Renal cortical epithelial cell (primary cell): ENCODE measurements around the gene DISP3. TPM values are rescaled to one million over a fixed set of nuclear protein-coding genes. Genes with fewer than 3 reads are reported as not detected.

Source experiments
- DNase-seq: peaks from one replicate; pipeline ENCODE4 v3.0.0-alpha.2; 2011; ENCODE audit warnings: low read depth
- total RNA-seq: library from RNA; depleted of rRNA; stranded (reverse); fragments of >200 nt; gene quantifications from 2 replicates; pipeline ENCODE4 v1.2.3, GENCODE V29; 2014

The DISP3 gene
- total RNA-seq, 1 donor from 2014 or later: under 0.01 TPM

- DNase-seq: no peak
Observed at GRCh38 chr1:11543392-11543791, 64.4 kb downstream of the DISP3 start.

- no peak for DNase-seq
Observed at GRCh38 chr1:11543796-11544195, 64.8 kb downstream of the DISP3 start.

GRCh38 chr1:11546456-11546855, 67.5 kb downstream of the DISP3 start:
- DNase-seq: no peak

GRCh38 chr1:11550664-11551283, 71.8 kb downstream of the DISP3 start:
- peak; percentile 72 for DNase-seq

- DNase-seq: no peak
Observed at GRCh38 chr1:11558276-11558675, 79.3 kb downstream of the DISP3 start.

- no peak for DNase-seq
Observed at GRCh38 chr1:11558871-11559590, 80.1 kb downstream of the DISP3 start.

- DNase-seq: no peak
Observed at GRCh38 chr1:11559591-11559970, 80.6 kb downstream of the DISP3 start.

GRCh38 chr1:11560061-11560460, 81.1 kb downstream of the DISP3 start:
- no peak for DNase-seq

GRCh38 chr1:11561740-11562139, 82.8 kb downstream of the DISP3 start:
- no peak for DNase-seq

GRCh38 chr1:11562664-11563063, 83.7 kb downstream of the DISP3 start:
- no peak for DNase-seq

GRCh38 chr1:11563560-11564069, 84.7 kb downstream of the DISP3 start:
- no peak for DNase-seq

GRCh38 chr1:11564237-11564636, 85.3 kb downstream of the DISP3 start:
- DNase-seq: no peak

GRCh38 chr1:11566042-11566850, 87.3 kb downstream of the DISP3 start:
- no peak for DNase-seq

- no peak for DNase-seq
Observed at GRCh38 chr1:11567244-11568065, 88.5 kb downstream of the DISP3 start.

GRCh38 chr1:11568687-11569086, 89.7 kb downstream of the DISP3 start:
- no peak for DNase-seq

GRCh38 chr1:11569551-11569950, 90.6 kb downstream of the DISP3 start:
- DNase-seq: peak; percentile 5

GRCh38 chr1:11569954-11570353, 91.0 kb downstream of the DISP3 start:
- no peak for DNase-seq

- DNase-seq: no peak
Observed at GRCh38 chr1:11570821-11571380, 91.9 kb downstream of the DISP3 start.

GRCh38 chr1:11571906-11572616, 93.1 kb downstream of the DISP3 start:
- no peak for DNase-seq

- no peak for DNase-seq
Observed at GRCh38 chr1:11573116-11573692, 94.2 kb downstream of the DISP3 start.
